Fibroblast of skin of left quadriceps (primary cell): ENCODE results near the gene MPLKIP.
"Not testable (repeated sequence)": the region's sequence is repeated elsewhere in the genome, so short reads cannot be mapped to it uniquely, and the experiment has no call there.

Experiments used
- DNase-seq, 2 experiments: peaks; one replicate each; pipeline ENCODE4 v3.0.0-alpha.2; 2013; ENCODE audit warnings: low read depth in 2 of 2

MPLKIP gene

DNA sequence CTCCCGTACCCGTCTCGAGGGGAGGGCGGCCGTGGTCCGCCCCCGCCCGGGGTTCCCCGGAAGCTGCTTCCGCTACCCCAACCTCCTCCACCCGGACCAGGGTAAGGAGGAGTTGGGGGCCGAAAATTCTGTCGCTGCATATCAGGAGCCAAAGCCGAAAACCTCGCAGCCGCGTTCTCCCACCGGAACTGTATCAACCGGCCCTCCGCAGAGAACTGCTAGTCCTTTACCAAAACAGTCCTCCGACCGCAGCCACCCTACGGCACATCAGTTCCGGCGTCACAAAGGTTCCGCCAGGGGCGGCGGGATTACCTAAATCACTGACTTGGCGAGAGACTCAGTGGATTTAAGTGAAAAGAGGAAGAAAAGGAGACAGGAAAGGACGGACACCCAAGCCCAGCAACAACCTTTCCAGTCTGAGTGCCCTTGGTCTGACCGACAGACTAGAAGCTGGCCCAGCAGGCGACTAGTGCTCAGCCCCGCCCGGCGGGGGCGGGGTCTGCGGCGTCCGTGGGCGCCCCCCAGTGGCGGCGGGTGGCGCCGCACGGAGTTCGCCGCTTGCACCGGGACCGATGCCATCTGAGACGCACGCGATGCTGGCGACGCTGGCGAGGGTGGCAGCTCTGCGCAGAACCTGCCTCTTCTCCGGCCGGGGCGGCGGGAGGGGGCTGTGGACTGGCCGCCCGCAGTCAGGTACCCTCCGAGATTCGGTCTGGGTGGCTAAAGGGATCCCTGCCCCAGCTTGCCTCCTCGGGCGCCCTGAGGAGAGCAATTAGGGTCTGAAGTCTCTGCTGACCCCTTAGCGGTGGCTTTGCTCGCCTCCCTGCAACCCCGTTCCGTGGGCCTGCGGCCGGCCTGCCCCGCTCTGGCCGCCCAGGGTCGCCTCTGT lies at the start of gene MPLKIP, which contains the start of gene SUGCT:
TSS of gene MPLKIP (minus strand) at position 195 of the 889 bp plus-strand sequence. CDS start at position 140, 55 bp downstream.
TSS of gene SUGCT (plus strand) at position 578 of the 889 bp plus-strand sequence.
- peak; percentile 73 to 81 for DNase-seq

DNA sequence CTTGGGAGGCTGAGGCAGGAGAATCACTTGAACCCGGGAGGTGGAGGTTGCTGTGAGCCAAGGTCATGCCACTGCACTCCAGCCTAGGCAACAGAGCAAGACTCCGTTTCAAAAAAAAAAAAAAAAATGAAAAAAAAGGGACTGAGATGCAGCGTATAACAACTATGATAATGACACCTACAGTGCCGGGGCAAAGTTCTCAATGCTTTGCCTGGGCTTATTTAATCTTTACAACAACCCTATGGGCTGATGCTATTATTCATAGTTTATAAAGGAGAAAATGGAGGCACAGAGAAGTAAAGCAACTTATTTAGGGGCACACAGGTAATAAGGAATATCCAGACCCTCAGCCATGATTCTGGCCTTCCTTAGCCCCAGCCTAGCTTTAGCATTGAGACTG lies 48.0 kb upstream of the MPLKIP start:
- DNase-seq: no peak

DNA sequence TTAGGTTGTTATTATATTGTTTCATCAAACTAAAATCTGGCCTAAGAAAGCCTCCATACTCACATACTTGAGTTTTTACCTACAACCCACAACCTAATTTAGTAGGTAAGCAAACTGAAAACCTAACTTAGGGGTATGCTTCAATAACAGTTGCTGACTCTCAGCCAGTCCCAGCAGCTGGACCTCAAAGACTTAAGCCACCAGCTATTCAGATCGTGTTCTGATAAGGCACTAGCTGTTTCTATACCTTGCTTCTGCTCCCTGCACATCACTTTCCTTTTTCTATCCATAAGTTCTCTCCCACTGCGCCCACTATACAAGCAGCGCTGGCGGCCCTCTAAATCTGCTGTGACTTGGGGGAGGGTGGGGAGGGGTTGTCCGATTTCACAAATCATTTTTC lies 42.6 kb upstream of the MPLKIP start:
- no peak for DNase-seq

DNA sequence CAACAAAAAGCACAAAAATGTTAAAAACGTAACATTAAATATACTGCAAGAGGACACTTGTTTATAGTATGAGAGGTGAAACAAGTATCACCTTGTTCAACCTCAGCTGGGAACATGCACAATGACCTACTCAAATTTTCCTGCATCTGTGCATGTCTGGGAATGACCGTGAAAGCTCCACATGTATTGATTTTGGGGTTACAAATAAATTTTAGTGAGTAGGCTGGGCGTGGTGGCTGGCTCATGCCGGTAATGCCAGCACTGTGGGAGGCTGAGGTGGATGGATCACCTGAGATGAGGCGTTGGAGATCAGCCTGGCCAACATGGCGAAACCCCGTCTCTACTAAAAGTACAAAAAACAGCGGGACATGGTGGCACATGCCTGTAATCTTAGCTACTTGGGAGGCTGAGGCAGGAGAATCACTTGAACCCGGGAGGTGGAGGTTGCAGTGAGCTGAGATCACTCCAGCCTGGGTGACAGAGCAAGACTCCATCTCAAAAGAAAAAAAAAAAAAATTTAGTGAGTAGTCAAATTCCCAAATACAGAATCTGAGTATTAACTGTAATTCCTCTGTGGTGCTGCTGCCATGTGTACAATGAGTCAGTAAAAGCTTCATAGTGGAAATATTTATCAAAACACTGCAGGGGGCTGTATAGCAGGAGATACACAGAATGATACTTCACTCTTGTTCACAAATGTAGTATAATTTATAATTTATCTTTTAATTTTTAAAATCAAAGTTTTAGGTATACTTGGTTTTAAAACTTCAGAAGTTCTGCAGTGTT lies 41.5 kb upstream of the MPLKIP start:
- DNase-seq: peak; percentile 24 to 35

DNA sequence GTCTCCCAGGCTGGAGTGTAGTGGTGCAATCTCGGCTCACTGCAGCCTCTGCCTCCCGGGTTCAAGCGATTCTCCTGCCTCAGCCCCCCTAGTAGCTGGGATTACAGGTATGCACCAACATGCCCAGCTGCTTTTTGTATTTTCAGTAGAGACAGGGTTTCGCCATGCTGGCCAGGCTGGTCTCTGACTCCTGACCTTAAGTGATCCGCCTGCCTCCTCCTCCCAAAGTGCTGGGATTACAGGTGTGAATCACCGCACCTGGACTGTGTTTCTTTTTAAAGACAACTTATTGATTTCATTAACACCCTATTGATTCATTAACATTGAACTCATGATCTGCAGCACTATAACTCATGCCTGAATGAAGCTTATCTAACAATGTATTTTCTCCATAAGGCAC lies 40.8 kb upstream of the MPLKIP start:
- not testable (repeated sequence) for DNase-seq

DNA sequence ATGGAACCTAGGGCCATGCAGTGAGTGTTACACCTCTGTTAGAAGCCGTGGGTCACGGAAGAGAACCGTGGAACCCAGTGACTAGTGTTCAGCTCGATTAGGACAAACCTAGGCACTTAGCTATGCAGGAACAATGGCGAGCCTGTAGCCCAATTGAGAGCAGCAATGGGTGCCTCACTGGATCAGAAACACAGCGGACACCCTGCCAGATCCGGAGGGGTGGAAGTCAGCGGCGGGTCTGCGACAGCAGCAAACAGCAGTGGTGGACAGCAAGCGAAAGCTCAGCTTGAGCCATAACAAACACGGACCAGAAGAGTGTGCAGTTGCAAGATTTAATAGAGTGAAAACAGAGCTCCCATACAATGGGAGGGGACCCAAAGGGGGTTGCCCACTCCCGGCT lies 38.7 kb upstream of the MPLKIP start:
- DNase-seq: not testable (repeated sequence)

DNA sequence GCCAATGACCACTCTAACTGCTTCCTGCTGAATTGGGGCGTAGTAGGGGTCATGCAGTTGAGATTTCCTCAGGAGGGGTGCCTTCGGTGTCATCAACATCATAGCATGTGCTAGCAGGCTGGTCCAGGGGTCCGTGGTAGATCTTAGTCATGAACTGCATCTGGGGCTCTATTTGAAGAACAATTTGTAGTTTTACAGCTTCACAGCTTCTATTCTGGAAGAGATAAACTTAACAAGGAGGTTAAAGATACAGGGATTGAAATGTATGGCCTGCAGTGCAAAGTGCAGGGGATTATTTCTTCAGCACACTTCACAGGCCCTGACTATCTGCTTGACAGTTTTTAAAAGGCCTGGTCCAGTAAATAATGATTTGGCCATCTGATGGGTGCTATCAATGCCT lies 33.8 kb upstream of the MPLKIP start:
- not testable (repeated sequence) for DNase-seq

DNA sequence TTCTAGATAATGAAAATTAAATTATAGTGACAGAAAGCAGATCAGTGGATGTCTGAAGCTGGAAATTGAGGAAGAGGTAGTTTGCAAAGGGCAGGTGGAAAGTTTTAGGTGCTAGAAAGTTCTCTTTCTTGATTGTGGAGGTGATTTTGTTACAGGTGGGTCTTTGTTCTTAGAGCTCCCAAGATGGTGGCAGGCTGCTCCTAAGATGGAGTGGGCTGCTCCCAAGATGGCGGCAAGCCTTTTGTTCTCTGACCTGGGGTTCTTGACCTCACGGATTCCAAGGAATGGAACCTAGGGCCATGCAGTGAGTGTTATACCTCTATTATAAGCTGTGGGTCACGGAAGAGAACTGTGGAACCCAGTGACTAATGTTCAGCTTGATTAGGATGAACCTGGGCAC lies 32.9 kb upstream of the MPLKIP start:
- DNase-seq: no peak

DNA sequence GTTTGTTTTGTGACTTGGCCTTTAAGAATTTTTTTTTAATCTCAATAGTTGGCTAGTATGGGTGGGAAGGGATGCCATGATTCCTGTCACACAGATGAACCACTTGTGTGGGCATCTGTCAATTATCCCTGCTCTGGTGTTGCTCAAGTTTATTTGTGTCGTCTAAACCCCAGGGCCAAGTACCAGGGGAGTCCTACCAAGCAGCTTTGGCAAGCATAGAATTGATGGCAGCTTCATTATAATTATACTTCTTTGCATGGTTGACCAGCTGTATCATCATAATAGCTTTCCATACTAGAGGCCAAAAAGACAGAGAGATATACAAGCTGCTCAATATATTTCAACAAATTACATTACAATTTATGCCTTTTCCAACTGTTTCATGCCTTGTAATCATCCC lies 30.8 kb upstream of the MPLKIP start:
- DNase-seq: no peak

DNA sequence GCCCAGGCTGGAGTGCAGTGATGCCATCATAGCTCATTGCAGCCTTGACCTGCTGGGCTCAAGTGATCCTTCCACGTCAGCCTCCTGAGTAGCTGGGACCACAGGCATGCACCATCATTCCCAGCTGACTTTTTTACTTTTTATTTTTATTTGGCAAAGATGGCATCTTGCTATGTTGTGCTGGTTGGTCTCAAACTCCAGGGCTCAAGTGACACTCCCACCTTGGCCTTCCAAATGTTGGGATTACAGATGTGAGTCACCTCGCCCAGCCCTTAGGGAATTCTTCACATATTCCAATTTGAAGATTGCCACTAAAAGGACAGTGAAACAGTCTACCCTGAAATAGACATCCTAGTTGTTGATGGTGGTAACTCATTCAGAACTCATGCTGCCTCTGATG lies 28.1 kb upstream of the MPLKIP start:
- no peak for DNase-seq

DNA sequence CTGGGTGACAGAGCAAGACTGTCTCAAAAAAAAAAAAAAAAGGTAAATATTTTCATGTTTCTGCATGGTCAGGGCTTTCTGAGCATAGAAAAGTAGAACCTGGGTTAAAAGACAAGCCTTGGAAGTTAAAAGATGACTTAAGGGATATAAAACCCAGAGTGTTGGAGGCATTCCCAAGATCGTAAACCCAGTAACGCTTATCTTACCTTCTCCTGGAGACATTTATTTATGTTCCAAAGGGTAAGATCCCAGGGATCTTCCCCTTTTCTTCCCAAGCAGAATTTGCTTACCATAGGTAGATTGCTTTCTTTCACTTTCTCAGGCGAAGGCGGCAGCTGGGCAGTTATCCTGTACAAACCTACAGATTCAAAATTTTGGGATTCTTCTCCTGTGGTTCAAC lies 22.6 kb upstream of the MPLKIP start:
- no peak for DNase-seq

DNA sequence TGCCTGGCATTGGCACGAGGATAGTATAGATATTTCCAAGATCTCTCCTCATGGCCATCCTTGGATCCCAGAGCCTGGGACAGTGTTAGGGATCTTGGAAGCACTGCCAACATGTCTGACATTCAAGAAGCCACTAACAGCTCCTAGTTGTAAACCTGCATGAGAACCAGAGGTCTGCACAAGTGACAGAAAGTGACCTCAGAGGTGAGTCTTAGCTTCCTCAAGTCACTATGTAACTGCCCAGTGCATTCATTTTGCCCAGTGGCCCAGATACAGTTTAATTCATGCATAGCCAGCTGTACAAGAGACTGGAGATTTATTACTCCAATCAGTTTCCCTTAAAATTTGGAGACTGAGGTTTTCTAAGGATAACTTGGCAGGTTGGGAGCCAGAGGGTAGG lies 17.1 kb upstream of the MPLKIP start:
- DNase-seq: no peak

DNA sequence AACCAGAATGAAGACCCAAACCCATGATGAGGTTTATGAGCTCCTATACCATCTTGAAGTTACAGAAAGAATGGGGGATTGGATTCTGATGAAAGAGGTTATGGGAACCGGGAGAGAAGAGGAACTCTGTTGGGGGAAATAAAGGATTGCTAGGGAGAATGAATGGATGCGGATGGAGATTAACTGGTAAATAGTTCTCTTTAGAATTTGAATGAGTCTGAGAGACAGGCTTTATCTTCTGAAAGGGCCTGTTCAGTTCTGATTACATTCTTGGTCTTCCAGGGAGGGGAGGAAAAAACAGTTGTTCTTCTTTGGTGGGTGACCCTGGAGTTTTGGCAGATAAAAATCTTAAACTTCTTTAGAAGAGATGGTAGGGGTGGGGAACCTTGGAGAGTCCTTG lies 14.2 kb upstream of the MPLKIP start:
- no peak for DNase-seq

DNA sequence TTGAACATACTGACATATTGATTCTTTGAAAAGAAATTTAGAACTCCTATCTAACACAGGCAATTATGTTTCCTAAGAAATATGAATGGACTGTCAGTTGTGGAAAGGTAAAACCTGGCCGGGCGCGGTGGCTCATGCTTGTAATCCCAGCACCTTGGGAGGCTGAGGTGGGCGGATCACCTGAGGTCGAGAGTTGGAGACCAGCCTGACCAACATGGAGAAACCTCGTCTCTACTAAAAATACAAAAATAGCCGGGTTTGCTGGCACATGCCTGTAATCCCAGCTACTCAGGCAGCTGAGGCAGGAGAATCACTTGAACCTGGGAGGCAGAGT lies 13.8 kb upstream of the MPLKIP start:
- not testable (repeated sequence) for DNase-seq

DNA sequence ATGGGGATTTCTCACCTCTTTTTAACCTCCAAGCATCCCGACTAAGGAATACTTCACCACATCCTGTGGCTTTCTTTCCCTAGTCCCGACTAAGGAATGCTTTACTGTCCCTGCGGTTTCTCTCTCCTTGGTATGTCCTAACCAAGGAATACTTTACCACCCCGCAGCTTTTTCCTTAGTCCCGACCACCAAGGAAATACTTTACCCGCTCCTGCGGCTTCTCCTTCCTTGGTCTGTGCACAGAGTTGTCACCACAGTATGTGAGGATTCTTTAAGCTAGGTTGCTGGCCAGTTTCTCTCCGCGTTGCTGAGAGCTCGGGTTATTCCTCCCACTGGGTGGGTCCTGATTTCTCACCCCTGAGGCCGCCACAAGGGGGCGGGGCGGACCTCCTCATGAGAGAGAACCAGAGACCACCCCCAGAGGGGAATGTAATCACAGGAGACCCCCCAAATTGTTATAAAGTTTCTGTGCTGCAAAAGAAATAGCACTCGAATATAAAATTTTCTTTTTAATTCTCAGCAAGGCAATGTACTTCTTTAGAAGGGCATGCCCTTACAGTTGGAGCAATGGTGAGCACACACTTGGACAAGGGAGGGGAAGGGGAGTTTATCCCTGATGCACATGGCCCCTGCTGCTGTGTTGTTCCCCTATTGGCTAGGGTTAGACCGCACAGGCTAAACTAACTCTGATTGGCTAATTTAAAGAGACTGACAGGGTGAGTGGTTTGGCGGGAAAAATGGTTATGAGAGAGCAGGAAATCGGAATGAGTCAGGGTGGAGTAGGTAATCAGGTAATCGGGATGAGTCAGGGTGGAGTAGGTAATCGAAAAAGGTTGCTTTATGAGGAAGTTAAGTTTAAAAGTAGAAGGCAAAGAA lies 13.2 kb upstream of the MPLKIP start:
- no peak for DNase-seq

DNA sequence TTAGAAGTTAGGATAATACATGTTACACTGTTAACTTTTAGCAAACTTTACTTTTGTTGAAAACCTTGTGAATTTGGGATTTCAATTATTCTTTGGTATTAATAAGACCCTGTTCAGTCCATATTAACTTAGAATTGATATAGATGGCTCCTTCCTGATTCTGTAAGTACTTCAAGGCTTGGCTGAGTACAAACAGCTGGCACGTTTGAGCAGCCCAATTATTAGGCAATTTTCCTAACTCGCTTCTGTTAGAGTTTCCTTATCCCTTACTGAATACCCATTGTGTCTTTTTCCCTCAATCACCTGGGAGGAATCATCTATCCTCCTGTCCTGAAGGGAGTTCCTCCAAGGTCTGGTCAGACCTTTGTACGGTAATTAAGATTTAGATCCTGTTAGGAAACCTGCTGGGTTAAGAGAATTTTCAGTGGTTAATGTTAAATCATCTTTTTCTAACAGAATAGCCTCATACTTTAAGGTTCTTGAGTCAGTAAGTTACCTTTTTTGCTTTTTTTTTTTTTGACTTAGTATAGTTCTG lies 11.2 kb upstream of the MPLKIP start:
- DNase-seq: not testable (repeated sequence)

DNA sequence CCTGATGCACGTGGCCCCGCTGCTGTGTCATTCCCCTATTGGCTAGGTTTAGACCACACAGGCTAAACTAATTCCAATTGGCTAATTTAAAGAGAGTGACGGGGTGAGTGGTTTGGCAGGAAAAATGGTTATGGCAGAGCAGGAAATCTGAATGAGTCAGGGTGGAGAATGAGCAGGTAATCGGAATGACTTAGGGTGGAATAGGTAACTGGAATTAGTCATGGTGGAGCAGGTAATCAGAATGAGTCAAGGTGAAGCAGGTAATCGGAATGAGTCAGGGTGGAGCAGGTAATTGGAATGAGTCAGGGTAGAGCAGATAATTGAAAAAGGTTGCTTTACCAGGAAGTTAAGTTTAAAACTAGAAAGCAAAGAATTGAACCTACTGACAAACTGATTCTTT lies 7.5 kb upstream of the MPLKIP start:
- DNase-seq: not testable (repeated sequence)

DNA sequence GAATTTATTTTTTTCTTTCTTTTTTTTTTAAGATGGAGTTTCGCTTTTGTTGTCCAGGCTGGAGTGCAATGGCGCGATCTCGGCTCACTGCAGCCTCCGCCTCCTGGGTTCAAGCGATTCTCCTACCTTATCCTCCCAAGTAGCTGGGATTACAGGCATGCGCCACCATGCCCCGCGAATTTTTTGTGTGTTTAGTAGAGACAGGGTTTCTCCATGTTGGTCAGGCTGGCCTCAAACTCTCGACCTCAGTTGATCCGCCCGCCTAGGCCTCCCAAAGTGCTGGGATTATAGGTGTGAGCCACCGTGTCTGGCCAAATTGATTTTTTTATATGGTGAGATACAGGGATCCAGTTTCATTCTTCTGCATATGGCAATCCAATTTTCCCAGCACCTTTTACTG lies 5.5 kb upstream of the MPLKIP start:
- not testable (repeated sequence) for DNase-seq

DNA sequence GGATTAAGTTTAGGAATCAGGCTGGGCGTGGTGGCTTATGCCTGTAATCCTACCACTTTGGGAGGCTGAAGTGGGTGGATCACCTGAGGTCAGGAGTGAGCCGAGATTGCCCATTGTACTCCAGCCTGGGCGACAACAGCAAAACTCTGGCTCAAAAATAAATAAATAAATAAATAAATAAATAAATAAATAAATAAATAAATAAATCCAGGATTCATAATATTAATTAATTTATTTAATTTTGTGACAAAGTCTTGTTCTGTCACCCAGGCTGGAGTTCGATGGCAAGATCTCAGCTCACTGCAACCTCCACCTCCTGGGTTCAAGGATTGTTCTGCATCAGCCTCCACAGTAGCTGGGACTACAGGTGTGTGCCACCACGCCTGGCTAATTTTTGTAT lies 4.6 kb upstream of the MPLKIP start:
- no peak for DNase-seq

DNA sequence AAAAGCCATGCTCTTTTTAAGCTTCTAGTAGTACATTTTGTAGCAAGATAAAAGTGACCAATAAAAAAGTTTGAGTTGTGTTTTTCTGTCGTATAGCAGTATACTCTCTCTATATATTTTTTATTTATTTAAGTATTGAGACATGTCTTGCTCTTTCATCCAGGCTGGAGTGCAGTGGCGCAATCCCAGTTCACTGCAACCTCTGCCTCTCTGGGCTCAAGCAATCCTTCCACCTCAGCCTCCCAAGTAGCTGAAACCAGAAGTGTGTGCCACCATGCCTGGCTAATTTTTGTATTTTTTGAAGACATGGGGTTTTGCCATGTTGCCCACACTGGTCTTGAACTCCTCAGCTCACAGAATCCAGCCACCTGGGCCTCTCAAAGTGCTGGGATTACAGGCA lies 3.1 kb upstream of the MPLKIP start:
- DNase-seq: no peak

DNA sequence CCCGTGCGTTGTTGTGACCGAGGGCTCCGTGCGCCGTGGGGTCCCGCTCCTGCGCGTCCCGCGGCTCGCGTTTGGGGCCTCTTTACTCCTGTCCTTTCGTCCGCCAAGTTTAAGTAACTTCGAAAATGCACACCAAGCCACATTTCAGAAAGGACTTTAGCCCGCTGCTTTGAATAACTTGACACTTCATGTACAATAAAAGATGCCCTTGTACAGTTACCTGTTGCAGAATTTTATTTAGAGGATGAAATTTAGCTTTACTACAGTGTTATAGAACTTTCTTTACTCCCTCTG lies 842 bp upstream of the MPLKIP start:
- DNase-seq: no peak
